ENCODE measurements around the gene MAN1C1.

GRCh38 chr1:25817840-25818501, 201.4 kb downstream of the MAN1C1 start:
- TF ChIP-seq CTCF (IDR thresholded peaks at IDR 0.05; ENCODE audit: poor library complexity, severe bottlenecking) = no peak
- TF ChIP-seq MXI1 (conservative IDR thresholded peaks at IDR 0.05; ENCODE audit: poor library complexity, severe bottlenecking) = no peak
- TF ChIP-seq POLR2AphosphoS5 (IDR thresholded peaks at IDR 0.05) = no peak
- TF ChIP-seq EZH2 (IDR thresholded peaks at IDR 0.05; ENCODE audit: borderline replicate concordance, insufficient read depth, low read length, poor library complexity, severe bottlenecking) = no peak
- TF ChIP-seq REST (IDR thresholded peaks at IDR 0.05; ENCODE audit: borderline replicate concordance) = no peak
- TF ChIP-seq TAF1 (IDR thresholded peaks at IDR 0.05; ENCODE audit: low read depth) = no peak
- no peak for TF ChIP-seq EP300 (conservative IDR thresholded peaks at IDR 0.05; ENCODE audit: poor library complexity, severe bottlenecking)
